HUES64 (cell line): ENCODE measurements around the gene NR2C2.

ENCODE experiments used
- H3K27ac ChIP-seq: 2 replicates; pipeline ENCODE4 v1.7.0; 2013; ENCODE audit warnings: low read depth, low read length, inconsistent platforms
- H3K27me3 ChIP-seq: 2 replicates; pipeline ENCODE4 v1.6.1; 2013; ENCODE audit warnings: mild to moderate bottlenecking, low read length; ENCODE audit not compliant: insufficient read depth
- H3K36me3 ChIP-seq: 2 replicates; pipeline ENCODE4 v1.6.1; 2013; ENCODE audit warnings: mild to moderate bottlenecking, low read length; ENCODE audit not compliant: insufficient read depth
- H3K4me1 ChIP-seq: 2 replicates; pipeline ENCODE4 v1.6.1; 2013; ENCODE audit warnings: mild to moderate bottlenecking, low read length, moderate library complexity; ENCODE audit not compliant: insufficient read depth
- H3K4me3 ChIP-seq: 2 replicates; pipeline ENCODE4 v1.5.1; 2013; ENCODE audit warnings: mild to moderate bottlenecking, low read length, moderate library complexity
- H3K9ac ChIP-seq: 2 replicates; pipeline ENCODE4 v1.6.1; 2013; ENCODE audit warnings: mild to moderate bottlenecking, low read depth, low read length
- H3K9me3 ChIP-seq: 2 replicates; pipeline ENCODE4 v1.6.1; 2013; ENCODE audit warnings: low read depth, low read length; ENCODE audit not compliant: insufficient read depth
- WGBS: fragments of 150-250, 120-280 bp; methylation state at CpG from one replicate; pipeline ENCODE4 v1.1.7; 2013; ENCODE audit warnings: missing lambda C conversion rate; 5-methylcytosine and 5-hydroxymethylcytosine counted together

Gene NR2C2

GRCh38 chr3:14922863-14923262 lies 24.5 kb upstream of the NR2C2 start:
- Histone ChIP-seq H3K4me1 (no peaks in the 10 kb centered on the region), H3K9me3 (no peaks in the 10 kb centered on the region), H3K4me3 (no peak overlapping the region), H3K27me3 (no peaks in the 10 kb centered on the region), H3K36me3 (no peaks in the 10 kb centered on the region), H3K27ac (no peak overlapping the region), H3K9ac (no peak overlapping the region)
- 94% methylated on average over 13 of the region's 13 CpGs for WGBS

- H3K36me3 ChIP-seq, result no peaks in the 10 kb centered on the region
- no peaks in the 10 kb centered on the region for H3K4me1 ChIP-seq
- no peak overlapping the region for H3K27ac ChIP-seq
- 76% methylated on average over 5 of the region's 6 CpGs for WGBS
- no peaks in the 10 kb centered on the region for H3K9me3 ChIP-seq
- H3K27me3 ChIP-seq, result no peaks in the 10 kb centered on the region
- no peak overlapping the region for H3K9ac ChIP-seq
- no peak overlapping the region for H3K4me3 ChIP-seq
These were observed 23.9 kb upstream of the NR2C2 start for GRCh38 chr3:14923476-14923875.

GRCh38 chr3:14925729-14926591 lies 21.4 kb upstream of the NR2C2 start:
- H3K36me3 ChIP-seq, result no peaks in the 10 kb centered on the region
- no peaks in the 10 kb centered on the region for H3K27me3 ChIP-seq
- H3K27ac ChIP-seq, result no peak overlapping the region
- no peak overlapping the region for H3K4me3 ChIP-seq
- no peaks in the 10 kb centered on the region for H3K9me3 ChIP-seq
- WGBS, result 70% methylated on average over 9 of the region's 9 CpGs
- no peaks in the 10 kb centered on the region for H3K4me1 ChIP-seq
- H3K9ac ChIP-seq, result no peak overlapping the region

GRCh38 chr3:14926592-14926991 lies 20.8 kb upstream of the NR2C2 start:
- Histone ChIP-seq H3K36me3 (no peaks in the 10 kb centered on the region), H3K9ac (no peak overlapping the region), H3K27me3 (no peaks in the 10 kb centered on the region), H3K27ac (no peak overlapping the region), H3K4me3 (no peak overlapping the region), H3K9me3 (no peaks in the 10 kb centered on the region), H3K4me1 (no peaks in the 10 kb centered on the region)
- 97% methylated on average over 1 of the region's 1 CpG for WGBS

- Histone ChIP-seq H3K27me3 (no peaks in the 10 kb centered on the region), H3K9ac (no peak overlapping the region)
- WGBS, result 94% methylated on average over 4 of the region's 5 CpGs
These were observed 20.1 kb upstream of the NR2C2 start for GRCh38 chr3:14927308-14927707.

GRCh38 chr3:14929310-14930074 lies 17.9 kb upstream of the NR2C2 start:
- H3K4me3 ChIP-seq, result no peak overlapping the region
- WGBS, result 83% methylated on average over 1 of the region's 2 CpGs

More at GRCh38 chr3:14927308-14927707, 20.1 kb upstream of the NR2C2 start:
- H3K4me3 ChIP-seq, result no peak overlapping the region
- no peaks in the 10 kb centered on the region for H3K36me3 ChIP-seq
- H3K4me1 ChIP-seq, result no peaks in the 10 kb centered on the region
- H3K27ac ChIP-seq, result no peak overlapping the region
- H3K9me3 ChIP-seq, result no peaks in the 10 kb centered on the region

GRCh38 chr3:14933820-14934425 lies 13.5 kb upstream of the NR2C2 start:
- 89% methylated on average over 6 of the region's 7 CpGs for WGBS
- no peaks in the 10 kb centered on the region for H3K4me1 ChIP-seq

More at GRCh38 chr3:14929310-14930074, 17.9 kb upstream of the NR2C2 start:
- H3K4me1 ChIP-seq, result no peaks in the 10 kb centered on the region
- H3K36me3 ChIP-seq, result no peaks in the 10 kb centered on the region
- no peak overlapping the region for H3K27ac ChIP-seq
- H3K9ac ChIP-seq, result no peak overlapping the region
- H3K27me3 ChIP-seq, result no peaks in the 10 kb centered on the region
- no peaks in the 10 kb centered on the region for H3K9me3 ChIP-seq

GRCh38 chr3:14935592-14936345 lies 11.6 kb upstream of the NR2C2 start:
- H3K9me3 ChIP-seq, result no peaks in the 10 kb centered on the region
- 93% methylated on average over 6 of the region's 6 CpGs for WGBS
- H3K4me3 ChIP-seq, result no peak overlapping the region
- H3K36me3 ChIP-seq, result no peaks in the 10 kb centered on the region
- no peak overlapping the region for H3K27ac ChIP-seq
- no peaks in the 10 kb centered on the region for H3K27me3 ChIP-seq
- H3K4me1 ChIP-seq, result no peaks in the 10 kb centered on the region
- H3K9ac ChIP-seq, result no peak overlapping the region

More at GRCh38 chr3:14933820-14934425, 13.5 kb upstream of the NR2C2 start:
- H3K9ac ChIP-seq, result no peak overlapping the region
- no peak overlapping the region for H3K4me3 ChIP-seq
- H3K27ac ChIP-seq, result no peak overlapping the region
- H3K27me3 ChIP-seq, result no peaks in the 10 kb centered on the region
- H3K36me3 ChIP-seq, result no peaks in the 10 kb centered on the region
- no peaks in the 10 kb centered on the region for H3K9me3 ChIP-seq

- no peak overlapping the region for H3K9ac ChIP-seq
- WGBS, result 93% methylated on average over 4 of the region's 4 CpGs
These were observed 8.4 kb upstream of the NR2C2 start for GRCh38 chr3:14938954-14939353.

GRCh38 chr3:14941871-14942270 lies 5.5 kb upstream of the NR2C2 start:
- H3K27me3 ChIP-seq, result no peaks in the 10 kb centered on the region
- peaks cover 36% of the 10 kb centered on the region for H3K36me3 ChIP-seq
- no peak overlapping the region for H3K9ac ChIP-seq
- no peak overlapping the region for H3K4me3 ChIP-seq
- 96% methylated on average over 1 of the region's 1 CpG for WGBS
- H3K9me3 ChIP-seq, result no peaks in the 10 kb centered on the region
- no peak overlapping the region; the same call in 1 of the 2 replicates for H3K27ac ChIP-seq
- peaks cover 21% of the 10 kb centered on the region for H3K4me1 ChIP-seq

More at GRCh38 chr3:14938954-14939353, 8.4 kb upstream of the NR2C2 start:
- H3K4me3 ChIP-seq, result no peak overlapping the region
- H3K27ac ChIP-seq, result no peak overlapping the region
- H3K4me1 ChIP-seq, result peaks cover 15% of the 10 kb centered on the region; the same call in 1 of the 2 replicates
- peaks cover 15% of the 10 kb centered on the region for H3K36me3 ChIP-seq
- no peaks in the 10 kb centered on the region for H3K9me3 ChIP-seq
- H3K27me3 ChIP-seq, result no peaks in the 10 kb centered on the region
